MM.1S (cell line): ENCODE measurements around the gene TRPT1.

ENCODE experiments used
- DNase-seq: peaks from one replicate; pipeline ENCODE4 v3.0.0-alpha.2; 2015
- H2AFZ ChIP-seq: fragments of 300-600 bp; sonication (generic); 2 replicates; pipeline ENCODE4 v1.6.0; 2016; ENCODE audit warnings: antibody characterized with exemption, low read length
- H3F3A ChIP-seq: fragments of 300-600 bp; sonication (generic); 2 replicates; pipeline ENCODE4 v1.6.1; 2016; ENCODE audit warnings: mild to moderate bottlenecking, antibody characterized with exemption, low read length, moderate library complexity, mixed read lengths; ENCODE audit not compliant: insufficient read depth
- H3K27ac ChIP-seq: fragments of 300-600 bp; sonication (generic); 2 replicates; pipeline ENCODE4 v1.5.1; 2016; ENCODE audit warnings: mild to moderate bottlenecking, low read length
- H3K27me3 ChIP-seq: fragments of 300-600 bp; sonication (generic); replicated peaks from 2 replicates; pipeline ENCODE4 v1.6.0; 2016; ENCODE audit warnings: low read length; ENCODE audit not compliant: insufficient read depth
- H3K36me3 ChIP-seq: fragments of 300-600 bp; sonication (generic); replicated peaks from 2 replicates; pipeline ENCODE4 v1.6.1; 2016; ENCODE audit warnings: mild to moderate bottlenecking, low read length, mixed read lengths; ENCODE audit not compliant: insufficient read depth
- H3K4me1 ChIP-seq: fragments of 300-600 bp; sonication (generic); 2 replicates; pipeline ENCODE4 v1.6.1; 2016; ENCODE audit warnings: low read length, mixed read lengths
- H3K4me2 ChIP-seq: fragments of 300-600 bp; sonication (generic); 2 replicates; pipeline ENCODE4 v1.6.0; 2016; ENCODE audit warnings: low read depth, low read length
- H3K4me3 ChIP-seq: fragments of 300-600 bp; sonication (generic); 2 replicates; pipeline ENCODE4 v1.5.1; 2016; ENCODE audit warnings: low read length, mixed read lengths
- H3K79me2 ChIP-seq: fragments of 300-600 bp; sonication (generic); 2 replicates; pipeline ENCODE4 v1.6.1; 2016; ENCODE audit warnings: mixed run types, low read length, mixed read lengths
- H3K9ac ChIP-seq: fragments of 300-600 bp; sonication (generic); 2 replicates; pipeline ENCODE4 v1.6.1; 2016; ENCODE audit warnings: low read length, mixed read lengths
- H3K9me2 ChIP-seq: fragments of 300-600 bp; sonication (generic); replicated peaks from 2 replicates; pipeline ENCODE4 v1.6.1; 2016; ENCODE audit warnings: mild to moderate bottlenecking, low read length, mixed read lengths; ENCODE audit not compliant: insufficient read depth
- H3K9me3 ChIP-seq: fragments of 300-600 bp; sonication (generic); replicated peaks from 2 replicates; pipeline ENCODE4 v1.6.1; 2016; ENCODE audit warnings: mild to moderate bottlenecking, low read length, mixed read lengths; ENCODE audit not compliant: insufficient read depth
- H4K20me1 ChIP-seq: fragments of 300-600 bp; sonication (generic); 2 replicates; pipeline ENCODE4 v1.6.1; 2016; ENCODE audit warnings: mild to moderate bottlenecking, low read length, moderate library complexity, mixed read lengths; ENCODE audit not compliant: insufficient read depth
- CTCF ChIP-seq: fragments of 300-600 bp; sonication (generic); IDR thresholded peaks from 2 replicates; pipeline ENCODE4 v1.5.1; 2016; ENCODE audit warnings: antibody characterized with exemption, low read length, mixed read lengths
- EZH2 ChIP-seq: fragments of 300-600 bp; sonication (generic); optimal IDR thresholded peaks from 2 replicates; pipeline ENCODE3; 2017; ENCODE audit warnings: low read depth, mild to moderate bottlenecking, antibody characterized with exemption, low read length, mixed read lengths
- EZH2phosphoT487 ChIP-seq: fragments of 300-600 bp; sonication (generic); IDR thresholded peaks from 2 replicates; pipeline ENCODE4 v1.6.1; 2018; ENCODE audit warnings: antibody characterized with exemption, low read length

The TRPT1 gene

GRCh38 chr11:64240435-64241240 lies 14.7 kb upstream of the TRPT1 start, which contains the start of gene FKBP2:
TSS of gene FKBP2 (plus strand) at chr11:64241095. CDS start at chr11:64242388, 1,293 bp downstream.
- Histone ChIP-seq H3K9ac (peak within 1 kb of the TSS; percentile 95), H3K9me2 (no peaks in the 10 kb centered on the region), H4K20me1 (no peaks in the 10 kb centered on the region), H3K27me3 (no peaks in the 10 kb centered on the region), H3K4me1 (peaks cover 23% of the 10 kb centered on the region), H2AFZ (peak within 1 kb of the TSS; percentile 61; the same call in 1 of the 2 replicates), H3K4me3 (peak within 1 kb of the TSS; percentile 94), H3K36me3 (no peaks in the 10 kb centered on the region), H3F3A (peaks cover 30% of the 10 kb centered on the region), H3K9me3 (no peaks in the 10 kb centered on the region), H3K27ac (peak within 1 kb of the TSS; percentile 95), H3K4me2 (peak within 1 kb of the TSS; percentile 98), H3K79me2 (peaks cover 36% of the 10 kb centered on the region)
- peak; percentile 98 for DNase-seq
- TF ChIP-seq CTCF (no peak), EZH2 (no peak), EZH2phosphoT487 (no peak)

- Histone ChIP-seq H3K4me2 (peak overlapping the region; percentile 97), H3K36me3 (no peaks in the 10 kb centered on the region), H3K4me1 (peaks cover 23% of the 10 kb centered on the region), H3K9me3 (no peaks in the 10 kb centered on the region), H4K20me1 (no peaks in the 10 kb centered on the region), H3F3A (peaks cover 30% of the 10 kb centered on the region), H3K9me2 (no peaks in the 10 kb centered on the region), H3K27ac (peak overlapping the region; percentile 95), H3K9ac (peak overlapping the region; percentile 95), H3K79me2 (peaks cover 36% of the 10 kb centered on the region), H3K27me3 (no peaks in the 10 kb centered on the region), H3K4me3 (peak overlapping the region; percentile 73), H2AFZ (no peak overlapping the region)
- no peak for DNase-seq
- TF ChIP-seq EZH2 (no peak), EZH2phosphoT487 (no peak), CTCF (no peak)
Measured at GRCh38 chr11:64239662-64240434, 13.9 kb upstream of the TRPT1 start.

DNA sequence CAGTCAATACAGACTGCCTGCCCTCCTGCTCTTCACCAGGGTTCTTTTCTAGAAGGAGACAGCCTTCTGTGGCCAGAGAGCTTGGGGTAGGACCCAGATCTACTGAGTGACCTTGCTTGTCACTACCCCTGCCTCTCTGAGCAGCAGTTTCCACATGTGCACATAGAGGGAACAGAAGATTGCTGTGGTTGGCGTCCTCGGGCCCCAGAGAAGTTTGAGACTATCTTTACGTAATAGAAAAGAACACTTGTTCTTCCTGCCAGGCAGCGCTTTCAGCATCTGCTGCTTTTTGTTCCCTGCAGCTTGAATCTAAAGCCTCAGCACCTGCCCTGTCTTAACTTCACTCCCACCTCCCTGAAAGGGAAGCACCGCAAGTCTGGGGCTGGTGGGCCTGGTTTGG lies 13.0 kb upstream of the TRPT1 start:
- no peak overlapping the region for H3K27ac ChIP-seq
- no peak overlapping the region for H3K4me3 ChIP-seq
- no peak for DNase-seq
- peaks cover 23% of the 10 kb centered on the region for H3K4me1 ChIP-seq
- no peaks in the 10 kb centered on the region for H3K27me3 ChIP-seq
- no peak overlapping the region for H2AFZ ChIP-seq
- H3K36me3 ChIP-seq = no peaks in the 10 kb centered on the region
- H3K9me3 ChIP-seq = no peaks in the 10 kb centered on the region
- H3K9me2 ChIP-seq = no peaks in the 10 kb centered on the region
- H4K20me1 ChIP-seq = no peaks in the 10 kb centered on the region
- TF ChIP-seq CTCF (no peak), EZH2phosphoT487 (no peak), EZH2 (no peak)
- H3K79me2 ChIP-seq = peaks cover 28% of the 10 kb centered on the region
- peaks cover 30% of the 10 kb centered on the region for H3F3A ChIP-seq
- H3K4me2 ChIP-seq = no peak overlapping the region
- H3K9ac ChIP-seq = no peak overlapping the region
